SK-N-SH treated with all-trans-retinoic acid at 6 μM for 48 hours (cell line): ENCODE results near the gene IL24.

Source experiments
- ARNTL ChIP-seq: fragments of 450-650 bp; formaldehyde crosslinking; IDR thresholded peaks from 2 replicates; pipeline ENCODE4 v1.5.0; 2020; ENCODE audit warnings: low read depth, mild to moderate bottlenecking, moderate library complexity, borderline replicate concordance
- BACH2 ChIP-seq: fragments of 250-450 bp; sonication (Bioruptor Pico); IDR thresholded peaks from 2 replicates; pipeline ENCODE4 v1.9.0; 2021; ENCODE audit warnings: mild to moderate bottlenecking, borderline replicate concordance
- CREB5 ChIP-seq: fragments of 250-450 bp; sonication (Bioruptor Pico); IDR thresholded peaks from 2 replicates; pipeline ENCODE4 v1.5.1; 2020; ENCODE audit warnings: low read depth, mild to moderate bottlenecking, moderate library complexity
- CSDC2 ChIP-seq: fragments of 250-450 bp; sonication (Bioruptor Pico); IDR thresholded peaks from 2 replicates; pipeline ENCODE4 v1.5.0; 2020; ENCODE audit warnings: mild to moderate bottlenecking, moderate library complexity
- ESRRG ChIP-seq: fragments of 250-450 bp; sonication (Bioruptor Pico); IDR thresholded peaks from 2 replicates; pipeline ENCODE4 v1.6.1; 2021; ENCODE audit warnings: mild to moderate bottlenecking
- GLIS3 ChIP-seq: fragments of 250-450 bp; sonication (Bioruptor Pico); IDR thresholded peaks from 2 replicates; pipeline ENCODE4 v1.5.0; 2020; ENCODE audit warnings: mild to moderate bottlenecking, moderate library complexity
- PATZ1 ChIP-seq: fragments of 250-450 bp; sonication (Bioruptor Pico); IDR thresholded peaks from 2 replicates; pipeline ENCODE4 v1.8.0; 2020; ENCODE audit warnings: mild to moderate bottlenecking, moderate library complexity, borderline replicate concordance
- SNAI2 ChIP-seq: fragments of 250-450 bp; sonication (Bioruptor Pico); IDR thresholded peaks from 2 replicates; pipeline ENCODE4 v1.5.0; 2020; ENCODE audit warnings: mild to moderate bottlenecking, moderate library complexity
- TCF4 ChIP-seq: fragments of 250-450 bp; sonication (Bioruptor Pico); IDR thresholded peaks from 2 replicates; pipeline ENCODE4 v1.8.0; 2021; ENCODE audit warnings: mild to moderate bottlenecking, moderate library complexity, borderline replicate concordance
- TOX ChIP-seq: fragments of 250-450 bp; sonication (Bioruptor Pico); IDR thresholded peaks from 2 replicates; pipeline ENCODE4 v1.8.0; 2021; ENCODE audit warnings: mild to moderate bottlenecking, moderate library complexity, borderline replicate concordance
- ZFP30 ChIP-seq: fragments of 450-650 bp; formaldehyde crosslinking; IDR thresholded peaks from 2 replicates; pipeline ENCODE4 v1.5.0; 2022; ENCODE audit warnings: mild to moderate bottlenecking, moderate library complexity
- ZNF565 ChIP-seq: fragments of 450-650 bp; formaldehyde crosslinking; conservative IDR thresholded peaks from 2 replicates; pipeline ENCODE4 v1.5.0; 2020; ENCODE audit warnings: low read depth, mild to moderate bottlenecking, moderate library complexity

- TF ChIP-seq GLIS3 (CRISPR knock-in tag) (no peak), PATZ1 (CRISPR knock-in tag) (no peak), TCF4 (CRISPR knock-in tag) (no peak), ZNF565 (no peak), ZFP30 (no peak), CREB5 (CRISPR knock-in tag) (no peak), ARNTL (no peak), ESRRG (CRISPR knock-in tag) (no peak), TOX (CRISPR knock-in tag) (no peak), CSDC2 (no peak), BACH2 (CRISPR knock-in tag) (no peak), SNAI2 (no peak)
Measured at GRCh38 chr1:206935491-206936067, 38.3 kb downstream of the IL24 start.
